Measurements from ENCODE around the gene ARMH3. TPM values are rescaled to one million over a fixed set of nuclear protein-coding genes. Genes with fewer than 3 reads are reported as not detected.

ARMH3 gene
- total RNA-seq, 1 experiment from 2014 or later, result 12.8 TPM

- no peaks in the 10 kb centered on the region for H3F3A ChIP-seq (ENCODE audit: insufficient read depth, low read depth)
- H3K4me1 ChIP-seq (replicated peaks; ENCODE audit: insufficient read depth), result no peaks in the 10 kb centered on the region
- no peaks in the 10 kb centered on the region for H3K79me2 ChIP-seq (ENCODE audit: low read depth)
- H3K27me3 ChIP-seq (ENCODE audit: insufficient read depth, low read depth), result no peaks in the 10 kb centered on the region
- H3K4me2 ChIP-seq, result no peak overlapping the region
- ChIA-PET POLR2A (ENCODE audit: unreplicated experiment) (no interaction called here), CTCF (no interaction called here)
- H4K20me1 ChIP-seq (ENCODE audit: insufficient read depth), result no peaks in the 10 kb centered on the region
- no TSS peak for BruUV-seq (replicated peaks)
- no peak overlapping the region for H3K27ac ChIP-seq
- H2AFZ ChIP-seq, result no peak overlapping the region
- no peaks in the 10 kb centered on the region for H3K36me3 ChIP-seq (ENCODE audit: low read depth)
- intact Hi-C loops (cut with micrococcal nuclease; ENCODE audit: unreplicated experiment), result no loop called here
- no peak overlapping the region for H3K4me3 ChIP-seq
- DNase-seq, result no peak
- no peaks in the 10 kb centered on the region for H3K9me3 ChIP-seq (ENCODE audit: insufficient read depth, low read depth)
- no peaks in the 10 kb centered on the region for H3K9me2 ChIP-seq (ENCODE audit: insufficient read depth)
- TF ChIP-seq CTCF (conservative IDR thresholded peaks at IDR 0.05), result no peak
- TF ChIP-seq EZH2 (IDR thresholded peaks at IDR 0.05; ENCODE audit: low read depth), result no peak
Measured at GRCh38 chr10:101974091-101974971, 81.6 kb downstream of the ARMH3 start.

GRCh38 chr10:101972761-101973160 is 83.2 kb downstream of the ARMH3 start:
- no peaks in the 10 kb centered on the region for H4K20me1 ChIP-seq (ENCODE audit: insufficient read depth)
- no peak for DNase-seq
- no peak overlapping the region for H3K4me2 ChIP-seq
- no peak for TF ChIP-seq CTCF (conservative IDR thresholded peaks at IDR 0.05)
- no peak for TF ChIP-seq EZH2 (IDR thresholded peaks at IDR 0.05; ENCODE audit: low read depth)
- H3K27ac ChIP-seq, result no peak overlapping the region
- H3F3A ChIP-seq (ENCODE audit: insufficient read depth, low read depth), result no peaks in the 10 kb centered on the region
- H3K27me3 ChIP-seq (ENCODE audit: insufficient read depth, low read depth), result no peaks in the 10 kb centered on the region
- H3K9me3 ChIP-seq (ENCODE audit: insufficient read depth, low read depth), result no peaks in the 10 kb centered on the region
- H3K9me2 ChIP-seq (ENCODE audit: insufficient read depth), result no peaks in the 10 kb centered on the region
- no peaks in the 10 kb centered on the region for H3K79me2 ChIP-seq (ENCODE audit: low read depth)
- POLR2A ChIA-PET (ENCODE audit: unreplicated experiment), result no interaction called here
- H3K36me3 ChIP-seq (ENCODE audit: low read depth), result no peaks in the 10 kb centered on the region
- no TSS peak for BruUV-seq (replicated peaks)
- H3K4me3 ChIP-seq, result no peak overlapping the region
- CTCF ChIA-PET, result no interaction called here
- intact Hi-C loops (cut with micrococcal nuclease; ENCODE audit: unreplicated experiment), result no loop called here
- no peak overlapping the region for H2AFZ ChIP-seq
- no peaks in the 10 kb centered on the region for H3K4me1 ChIP-seq (replicated peaks; ENCODE audit: insufficient read depth)

- no peak overlapping the region for H3K27ac ChIP-seq
- CTCF ChIA-PET, result no interaction called here
- POLR2A ChIA-PET (ENCODE audit: unreplicated experiment), result no interaction called here
Measured at GRCh38 chr10:101969412-101969922, 86.5 kb downstream of the ARMH3 start.

More at GRCh38 chr10:101969412-101969922, 86.5 kb downstream of the ARMH3 start:
- H3K36me3 ChIP-seq (ENCODE audit: low read depth), result no peaks in the 10 kb centered on the region
- no peak overlapping the region for H3K4me2 ChIP-seq
- no peaks in the 10 kb centered on the region for H3K9me2 ChIP-seq (ENCODE audit: insufficient read depth)
- no peak overlapping the region for H3K4me3 ChIP-seq
- no peaks in the 10 kb centered on the region for H3K4me1 ChIP-seq (replicated peaks; ENCODE audit: insufficient read depth)
- H3K9me3 ChIP-seq (ENCODE audit: insufficient read depth, low read depth), result no peaks in the 10 kb centered on the region
- H4K20me1 ChIP-seq (ENCODE audit: insufficient read depth), result no peaks in the 10 kb centered on the region
- TF ChIP-seq CTCF (conservative IDR thresholded peaks at IDR 0.05) (no peak), EZH2 (IDR thresholded peaks at IDR 0.05; ENCODE audit: low read depth) (no peak)
- no peak overlapping the region for H2AFZ ChIP-seq
- no peaks in the 10 kb centered on the region for H3F3A ChIP-seq (ENCODE audit: insufficient read depth, low read depth)
- no TSS peak for BruUV-seq (replicated peaks)
- H3K27me3 ChIP-seq (ENCODE audit: insufficient read depth, low read depth), result no peaks in the 10 kb centered on the region
- intact Hi-C loops (cut with micrococcal nuclease; ENCODE audit: unreplicated experiment), result no loop called here
- no peak for DNase-seq
- no peaks in the 10 kb centered on the region for H3K79me2 ChIP-seq (ENCODE audit: low read depth)

Data from PC-9 (cell line).